Epithelial cell of esophagus (primary cell): ENCODE measurements around the gene FGFR2.

Source experiments
- DNase-seq: peaks from one replicate; pipeline ENCODE4 v3.0.0; 2010; ENCODE audit warnings: low read depth
- H3K4me3 ChIP-seq: 2 replicates; pipeline ENCODE4 v1.5.1; 2011; ENCODE audit warnings: mild to moderate bottlenecking, low read length, control low read depth
- TF ChIP-seq, protein P1 (sequence below): IDR thresholded peaks from 2 replicates; pipeline ENCODE4 v1.5.1; 2011; ENCODE audit warnings: low read depth, mild to moderate bottlenecking, low read length, control low read depth, inconsistent platforms; ENCODE audit not compliant: insufficient read depth; ENCODE audit errors: missing control alignments

The FGFR2 gene

DNA sequence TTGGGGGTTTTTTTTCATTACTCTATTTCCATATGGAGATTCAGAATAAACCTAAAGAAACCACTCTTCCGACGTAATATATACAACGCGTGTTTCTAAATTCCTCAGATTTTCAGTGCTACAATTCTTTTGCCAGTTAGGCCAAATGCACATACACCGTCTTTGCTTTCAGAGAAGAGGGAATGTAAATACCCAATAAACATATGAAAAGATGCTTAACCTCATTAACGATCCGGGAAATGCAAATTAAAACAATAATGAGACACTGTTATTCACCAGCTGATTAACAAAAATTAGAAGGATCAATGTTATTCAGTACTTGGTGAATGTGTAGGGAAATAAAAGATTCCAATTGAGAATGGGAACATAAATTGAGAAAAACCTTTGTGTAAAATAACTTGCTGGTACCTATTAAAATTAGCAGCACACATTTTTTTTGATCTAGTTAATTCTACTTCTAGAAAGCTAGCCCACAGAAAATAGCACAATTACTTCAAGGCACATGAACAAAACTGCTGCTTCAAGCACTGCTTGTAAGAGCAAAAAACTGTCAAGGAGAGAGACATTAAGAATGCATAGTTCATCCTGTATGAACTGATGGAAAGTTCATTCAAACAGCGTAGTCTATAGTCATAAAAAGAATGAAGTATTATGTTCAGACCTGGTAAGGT lies 56.7 kb downstream of the FGFR2 start:
- no peak overlapping the region for H3K4me3 ChIP-seq
- TF ChIP-seq, protein P1, sequence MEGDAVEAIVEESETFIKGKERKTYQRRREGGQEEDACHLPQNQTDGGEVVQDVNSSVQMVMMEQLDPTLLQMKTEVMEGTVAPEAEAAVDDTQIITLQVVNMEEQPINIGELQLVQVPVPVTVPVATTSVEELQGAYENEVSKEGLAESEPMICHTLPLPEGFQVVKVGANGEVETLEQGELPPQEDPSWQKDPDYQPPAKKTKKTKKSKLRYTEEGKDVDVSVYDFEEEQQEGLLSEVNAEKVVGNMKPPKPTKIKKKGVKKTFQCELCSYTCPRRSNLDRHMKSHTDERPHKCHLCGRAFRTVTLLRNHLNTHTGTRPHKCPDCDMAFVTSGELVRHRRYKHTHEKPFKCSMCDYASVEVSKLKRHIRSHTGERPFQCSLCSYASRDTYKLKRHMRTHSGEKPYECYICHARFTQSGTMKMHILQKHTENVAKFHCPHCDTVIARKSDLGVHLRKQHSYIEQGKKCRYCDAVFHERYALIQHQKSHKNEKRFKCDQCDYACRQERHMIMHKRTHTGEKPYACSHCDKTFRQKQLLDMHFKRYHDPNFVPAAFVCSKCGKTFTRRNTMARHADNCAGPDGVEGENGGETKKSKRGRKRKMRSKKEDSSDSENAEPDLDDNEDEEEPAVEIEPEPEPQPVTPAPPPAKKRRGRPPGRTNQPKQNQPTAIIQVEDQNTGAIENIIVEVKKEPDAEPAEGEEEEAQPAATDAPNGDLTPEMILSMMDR: no peak
- no peak for DNase-seq

DNA sequence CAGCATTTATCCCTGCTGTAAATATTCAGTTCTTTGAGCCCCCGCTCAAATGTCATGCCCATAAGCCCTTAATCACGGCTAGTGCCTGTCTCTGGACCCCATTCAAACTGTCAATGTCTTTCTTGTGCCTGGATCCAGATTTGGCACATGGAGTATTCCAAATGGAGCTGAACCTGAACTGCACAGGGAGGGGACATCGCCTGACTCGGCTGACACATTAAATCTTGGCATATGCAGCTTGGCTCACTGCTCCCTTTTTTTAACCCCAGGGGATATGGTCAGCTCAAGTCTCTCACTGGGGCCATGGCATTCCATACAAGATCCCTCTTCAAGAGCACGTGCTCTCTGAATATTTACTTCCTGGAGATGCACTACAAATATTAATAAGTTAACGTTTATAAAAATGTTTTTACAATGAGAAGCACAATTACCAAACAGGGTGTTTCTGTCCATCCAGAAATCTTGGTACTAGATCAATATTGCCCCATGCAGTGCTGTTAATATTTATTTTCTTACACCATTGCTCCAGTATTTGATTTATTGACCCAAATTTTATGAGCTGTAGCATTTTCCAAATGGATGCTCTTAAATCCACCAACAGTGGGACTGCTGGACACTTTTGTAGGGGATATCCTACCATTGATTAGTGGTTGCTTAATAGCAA lies 57.4 kb downstream of the FGFR2 start:
- TF ChIP-seq, protein P1: no peak
- DNase-seq: no peak
- H3K4me3 ChIP-seq: no peak overlapping the region

DNA sequence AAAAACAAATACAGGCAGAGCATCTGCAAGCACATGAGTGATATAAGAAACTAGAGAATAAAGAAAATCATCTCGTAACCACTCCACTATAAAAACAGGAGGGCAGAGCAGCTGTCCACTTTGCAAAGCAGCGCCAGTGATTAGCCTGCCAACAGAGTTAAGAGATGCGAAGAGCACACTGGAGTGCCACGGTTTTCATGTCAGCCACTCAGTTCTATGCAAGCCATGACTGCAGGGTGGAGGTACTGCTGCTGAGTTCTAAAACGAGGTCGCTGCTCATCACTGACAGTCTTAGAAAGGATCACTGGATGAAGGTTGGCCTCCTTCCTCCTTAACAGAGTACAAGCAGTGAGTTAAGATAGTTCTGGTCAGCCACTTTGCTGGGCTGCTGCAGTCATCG lies 58.5 kb downstream of the FGFR2 start:
- no peak for DNase-seq
- TF ChIP-seq, protein P1: no peak
- no peak overlapping the region for H3K4me3 ChIP-seq

DNA sequence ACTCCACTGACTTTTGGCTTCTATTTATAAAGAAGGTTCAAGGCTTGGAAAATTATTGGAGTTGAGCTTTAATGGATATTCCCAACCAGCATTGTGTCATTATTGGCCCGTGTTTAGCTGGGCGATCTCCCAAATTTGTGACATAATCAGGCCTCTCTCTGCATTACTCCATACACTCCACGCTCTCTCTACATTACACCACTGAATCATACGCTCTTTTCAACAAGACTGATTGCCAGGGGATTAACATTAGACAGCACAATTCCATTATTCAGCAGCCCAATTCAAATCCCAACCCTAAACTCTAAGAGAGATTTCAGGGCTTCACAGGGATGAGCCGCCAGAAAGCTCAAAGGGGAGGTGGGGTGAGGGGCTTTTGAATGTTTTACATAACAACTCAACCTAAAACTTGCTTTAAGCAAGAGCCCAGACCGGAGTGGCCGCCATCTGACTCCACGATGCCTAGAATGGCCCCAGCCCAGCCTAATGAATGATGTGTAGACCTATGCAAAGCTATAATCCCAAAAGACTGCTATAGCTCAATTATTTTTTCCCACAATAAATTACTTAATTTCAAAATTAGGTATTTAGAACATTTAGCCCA lies 61.8 kb downstream of the FGFR2 start:
- no peak overlapping the region for H3K4me3 ChIP-seq
- DNase-seq: peak; percentile 62
- TF ChIP-seq, protein P1: no peak

DNA sequence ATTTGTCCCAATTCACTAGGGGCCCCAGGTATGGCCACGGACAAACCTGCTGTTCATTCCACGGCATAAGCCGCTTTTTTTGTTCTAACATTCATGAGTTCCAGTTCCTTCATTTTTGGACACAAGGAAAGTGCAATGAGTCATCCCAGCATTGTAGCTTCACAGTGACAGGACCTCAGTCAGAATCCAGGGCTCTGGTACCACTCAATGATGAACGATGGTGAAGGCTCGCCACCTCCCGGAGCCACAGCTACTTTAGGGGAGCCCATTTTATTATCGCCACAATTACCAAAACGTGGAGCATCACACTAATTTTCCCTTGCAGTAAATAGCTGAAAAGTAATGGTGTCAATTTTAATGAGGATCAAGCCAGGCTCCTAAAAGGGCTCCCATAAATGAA lies 62.9 kb downstream of the FGFR2 start:
- no peak overlapping the region for H3K4me3 ChIP-seq
- TF ChIP-seq, protein P1: no peak
- DNase-seq: no peak

DNA sequence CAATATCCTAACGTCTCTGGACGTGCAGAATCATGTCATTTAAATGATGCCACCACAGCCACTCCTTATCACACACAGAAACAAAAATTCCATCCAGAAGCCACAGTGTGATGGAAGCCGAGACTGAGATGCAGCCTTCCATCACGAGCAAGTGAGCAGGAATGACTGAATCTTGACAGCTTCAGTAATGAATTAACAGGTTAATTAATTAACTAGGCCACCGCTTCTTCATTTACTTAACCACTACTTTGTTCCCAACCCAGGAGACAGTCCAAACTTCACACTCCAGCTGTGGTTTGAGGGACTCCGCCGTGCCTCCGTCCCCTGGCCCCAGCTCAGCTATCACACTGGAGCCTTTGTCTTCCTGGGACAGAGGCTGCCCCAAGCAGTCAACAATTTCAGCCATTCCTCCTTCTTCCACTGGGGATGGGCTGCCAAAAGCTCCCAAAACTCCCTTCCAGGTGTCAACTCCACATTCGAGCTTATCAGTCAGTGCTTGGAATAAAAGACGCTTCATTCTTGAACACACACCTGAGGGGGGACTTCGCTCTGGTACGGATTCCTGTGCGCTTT lies 65.9 kb downstream of the FGFR2 start:
- no peak overlapping the region for H3K4me3 ChIP-seq
- TF ChIP-seq, protein P1: no peak
- peak; percentile 20 for DNase-seq
